SK-N-SH treated with all-trans-retinoic acid at 6 μM for 48 hours (cell line): ENCODE results near the gene EZR.
A peak's percentile ranks its signal among the peaks of the same experiment; 100 is the strongest.

Experiments
- ATAC-seq: fragments of 200-7000 bp; cut with Tn5 transposase; 3 replicates; pipeline ENCODE4 v1.9.1; 2020; ENCODE audit warnings: mild to moderate bottlenecking, moderate library complexity
- ARNTL ChIP-seq: fragments of 450-650 bp; formaldehyde crosslinking; IDR thresholded peaks from 2 replicates; pipeline ENCODE4 v1.5.0; 2020; ENCODE audit warnings: low read depth, mild to moderate bottlenecking, moderate library complexity, borderline replicate concordance
- BACH2 ChIP-seq: fragments of 250-450 bp; sonication (Bioruptor Pico); IDR thresholded peaks from 2 replicates; pipeline ENCODE4 v1.9.0; 2021; ENCODE audit warnings: mild to moderate bottlenecking, borderline replicate concordance
- CREB5 ChIP-seq: fragments of 250-450 bp; sonication (Bioruptor Pico); IDR thresholded peaks from 2 replicates; pipeline ENCODE4 v1.5.1; 2020; ENCODE audit warnings: low read depth, mild to moderate bottlenecking, moderate library complexity
- CSDC2 ChIP-seq: fragments of 250-450 bp; sonication (Bioruptor Pico); IDR thresholded peaks from 2 replicates; pipeline ENCODE4 v1.5.0; 2020; ENCODE audit warnings: mild to moderate bottlenecking, moderate library complexity
- ESRRG ChIP-seq: fragments of 250-450 bp; sonication (Bioruptor Pico); IDR thresholded peaks from 2 replicates; pipeline ENCODE4 v1.6.1; 2021; ENCODE audit warnings: mild to moderate bottlenecking
- GLIS3 ChIP-seq: fragments of 250-450 bp; sonication (Bioruptor Pico); IDR thresholded peaks from 2 replicates; pipeline ENCODE4 v1.5.0; 2020; ENCODE audit warnings: mild to moderate bottlenecking, moderate library complexity
- ISL1 ChIP-seq: fragments of 250-450 bp; sonication (Bioruptor Pico); IDR thresholded peaks from 2 replicates; pipeline ENCODE4 v2.1.2; 2022; ENCODE audit warnings: mild to moderate bottlenecking, moderate library complexity
- OSR1 ChIP-seq: fragments of 250-450 bp; sonication (Bioruptor Pico); IDR thresholded peaks from 2 replicates; pipeline ENCODE4 v1.8.0; 2022; ENCODE audit warnings: moderate library complexity, mild to moderate bottlenecking, inconsistent platforms
- PATZ1 ChIP-seq: fragments of 250-450 bp; sonication (Bioruptor Pico); IDR thresholded peaks from 2 replicates; pipeline ENCODE4 v1.8.0; 2020; ENCODE audit warnings: mild to moderate bottlenecking, moderate library complexity, borderline replicate concordance
- POU6F1 ChIP-seq: fragments of 250-450 bp; sonication (Bioruptor Pico); IDR thresholded peaks from 2 replicates; pipeline ENCODE4 v1.8.0; 2021; ENCODE audit warnings: low read depth, mild to moderate bottlenecking, moderate library complexity, borderline replicate concordance
- PPARA ChIP-seq: fragments of 250-450 bp; sonication (Bioruptor Pico); IDR thresholded peaks from 2 replicates; pipeline ENCODE4 v1.5.0; 2020; ENCODE audit warnings: mild to moderate bottlenecking, borderline replicate concordance
- RARB ChIP-seq: fragments of 250-450 bp; sonication (Bioruptor Pico); IDR thresholded peaks from 2 replicates; pipeline ENCODE4 v1.8.0; 2021; ENCODE audit warnings: mild to moderate bottlenecking, moderate library complexity
- SNAI2 ChIP-seq: fragments of 250-450 bp; sonication (Bioruptor Pico); IDR thresholded peaks from 2 replicates; pipeline ENCODE4 v1.5.0; 2020; ENCODE audit warnings: mild to moderate bottlenecking, moderate library complexity
- TCF4 ChIP-seq: fragments of 250-450 bp; sonication (Bioruptor Pico); IDR thresholded peaks from 2 replicates; pipeline ENCODE4 v1.8.0; 2021; ENCODE audit warnings: mild to moderate bottlenecking, moderate library complexity, borderline replicate concordance
- TSHZ2 ChIP-seq: fragments of 250-450 bp; sonication (Bioruptor Pico); IDR thresholded peaks from 2 replicates; pipeline ENCODE4 v1.5.0; 2020; ENCODE audit warnings: mild to moderate bottlenecking, moderate library complexity
- ZC3H10 ChIP-seq: fragments of 250-450 bp; sonication (Bioruptor Pico); IDR thresholded peaks from 2 replicates; pipeline ENCODE4 v1.5.1; 2021; ENCODE audit warnings: mild to moderate bottlenecking, moderate library complexity
- ZFP3 ChIP-seq: fragments of 250-450 bp; sonication (Bioruptor Pico); IDR thresholded peaks from 2 replicates; pipeline ENCODE4 v1.5.0; 2020; ENCODE audit warnings: mild to moderate bottlenecking, moderate library complexity
- ZFP30 ChIP-seq: fragments of 450-650 bp; formaldehyde crosslinking; IDR thresholded peaks from 2 replicates; pipeline ENCODE4 v1.5.0; 2022; ENCODE audit warnings: mild to moderate bottlenecking, moderate library complexity
- ZNF565 ChIP-seq: fragments of 450-650 bp; formaldehyde crosslinking; conservative IDR thresholded peaks from 2 replicates; pipeline ENCODE4 v1.5.0; 2020; ENCODE audit warnings: low read depth, mild to moderate bottlenecking, moderate library complexity
- ZNF70 ChIP-seq: fragments of 450-650 bp; formaldehyde crosslinking; IDR thresholded peaks from 2 replicates; pipeline ENCODE4 v1.5.0; 2020; ENCODE audit warnings: mild to moderate bottlenecking, moderate library complexity

The EZR gene

GRCh38 chr6:158853072-158853879, 34.1 kb upstream of the EZR start:
- ATAC-seq = peak; percentile 67
- TF ChIP-seq CSDC2 (CRISPR knock-in tag) (no peak), OSR1 (CRISPR knock-in tag) (no peak)

GRCh38 chr6:158852312-158853071, 33.3 kb upstream of the EZR start:
- TF ChIP-seq ZNF565 (no peak), OSR1 (CRISPR knock-in tag) (no peak), ZFP3 (CRISPR knock-in tag) (0 out of 2 replicates have a peak, but pooled peaks have one; percentile 58)
- no peak for ATAC-seq

GRCh38 chr6:158850807-158851115, 31.6 kb upstream of the EZR start:
- no peak for ATAC-seq
- TF ChIP-seq TCF4 = no peak
- TF ChIP-seq GLIS3 = no peak
- TF ChIP-seq CSDC2 (CRISPR knock-in tag) = no peak
- TF ChIP-seq TSHZ2 (CRISPR knock-in tag) = no peak
- TF ChIP-seq RARB (CRISPR knock-in tag) = no peak
- TF ChIP-seq ISL1 = no peak
- no peak for TF ChIP-seq ZC3H10 (CRISPR knock-in tag)
- no peak for TF ChIP-seq BACH2 (CRISPR knock-in tag)
- TF ChIP-seq PPARA (CRISPR knock-in tag) = no peak
- no peak for TF ChIP-seq OSR1 (CRISPR knock-in tag)
- TF ChIP-seq ARNTL (CRISPR knock-in tag) = no peak
- TF ChIP-seq ZNF565 = no peak
- TF ChIP-seq ESRRG (CRISPR knock-in tag) = no peak
- TF ChIP-seq CREB5 = no peak
- TF ChIP-seq ZFP30 (CRISPR knock-in tag) = no peak
- TF ChIP-seq SNAI2 (CRISPR knock-in tag) = no peak
- TF ChIP-seq ZNF70 (CRISPR knock-in tag) = no peak
- no peak for TF ChIP-seq PATZ1 (CRISPR knock-in tag)
- TF ChIP-seq POU6F1 (CRISPR knock-in tag) = no peak
